Stimulated activated naive CD8-positive, alpha-beta T cell treated with anti-CD3 and anti-CD28 coated beads, Interleukin-15, Interleukin-2, amounts not matched to agents 100 ng/mL and 50 ng/mL, for 24 hours (primary cell): ENCODE measurements around the gene STK11IP.

Experiments
- H3K27ac Mint-ChIP-seq: one replicate; pipeline ENCODE4 v1.8.0; 2021; ENCODE audit warnings: mild to moderate bottlenecking, mixed read lengths
- H3K27me3 Mint-ChIP-seq: one replicate; pipeline ENCODE4 v1.8.0; 2021; ENCODE audit warnings: mixed read lengths
- H3K36me3 Mint-ChIP-seq: one replicate; pipeline ENCODE4 v1.8.0; 2021; ENCODE audit warnings: low read depth, mixed read lengths
- H3K4me1 Mint-ChIP-seq: one replicate; pipeline ENCODE4 v1.8.0; 2021; ENCODE audit warnings: low read depth, mixed read lengths
- H3K4me3 Mint-ChIP-seq: one replicate; pipeline ENCODE4 v1.8.0; 2021; ENCODE audit warnings: mild to moderate bottlenecking, mixed read lengths
- H3K9me3 Mint-ChIP-seq: one replicate; pipeline ENCODE4 v1.8.0; 2021; ENCODE audit warnings: mixed read lengths

Gene STK11IP

GRCh38 chr2:219637842-219638185, 40.2 kb downstream of the STK11IP start:
- H3K36me3 Mint-ChIP-seq, result no peaks in the 10 kb centered on the region
- H3K9me3 Mint-ChIP-seq, result no peaks in the 10 kb centered on the region
- peaks cover 11% of the 10 kb centered on the region for H3K4me1 Mint-ChIP-seq
- H3K4me3 Mint-ChIP-seq, result no peak overlapping the region
- peaks cover 7% of the 10 kb centered on the region for H3K27me3 Mint-ChIP-seq
- H3K27ac Mint-ChIP-seq, result no peak overlapping the region

GRCh38 chr2:219638217-219638947, 40.7 kb downstream of the STK11IP start:
- no peaks in the 10 kb centered on the region for H3K9me3 Mint-ChIP-seq
- H3K36me3 Mint-ChIP-seq, result no peaks in the 10 kb centered on the region
- peaks cover 7% of the 10 kb centered on the region for H3K27me3 Mint-ChIP-seq
- H3K4me1 Mint-ChIP-seq, result peaks cover 12% of the 10 kb centered on the region
- no peak overlapping the region for H3K27ac Mint-ChIP-seq
- H3K4me3 Mint-ChIP-seq, result no peak overlapping the region

GRCh38 chr2:219638948-219639755, 41.5 kb downstream of the STK11IP start:
- Mint-ChIP-seq H3K4me1 (peaks cover 12% of the 10 kb centered on the region), H3K4me3 (no peak overlapping the region), H3K9me3 (no peaks in the 10 kb centered on the region), H3K27me3 (peaks cover 10% of the 10 kb centered on the region), H3K27ac (no peak overlapping the region), H3K36me3 (no peaks in the 10 kb centered on the region)

- no peaks in the 10 kb centered on the region for H3K36me3 Mint-ChIP-seq
- H3K4me1 Mint-ChIP-seq, result peaks cover 12% of the 10 kb centered on the region
- H3K27me3 Mint-ChIP-seq, result peaks cover 21% of the 10 kb centered on the region
- no peak overlapping the region for H3K4me3 Mint-ChIP-seq
- H3K27ac Mint-ChIP-seq, result no peak overlapping the region
- H3K9me3 Mint-ChIP-seq, result no peaks in the 10 kb centered on the region
Observed at GRCh38 chr2:219641390-219642068, 43.9 kb downstream of the STK11IP start.

GRCh38 chr2:219642069-219642454, 44.4 kb downstream of the STK11IP start:
- H3K4me1 Mint-ChIP-seq, result peaks cover 12% of the 10 kb centered on the region
- H3K36me3 Mint-ChIP-seq, result no peaks in the 10 kb centered on the region
- no peaks in the 10 kb centered on the region for H3K9me3 Mint-ChIP-seq
- no peak overlapping the region for H3K27ac Mint-ChIP-seq
- H3K4me3 Mint-ChIP-seq, result no peak overlapping the region
- peaks cover 20% of the 10 kb centered on the region for H3K27me3 Mint-ChIP-seq

GRCh38 chr2:219642465-219643083, 44.9 kb downstream of the STK11IP start:
- Mint-ChIP-seq H3K4me3 (no peak overlapping the region), H3K36me3 (no peaks in the 10 kb centered on the region), H3K27me3 (peaks cover 22% of the 10 kb centered on the region), H3K27ac (no peak overlapping the region), H3K4me1 (peaks cover 12% of the 10 kb centered on the region), H3K9me3 (no peaks in the 10 kb centered on the region)

GRCh38 chr2:219643084-219643473, 45.4 kb downstream of the STK11IP start:
- Mint-ChIP-seq H3K4me3 (no peak overlapping the region), H3K9me3 (no peaks in the 10 kb centered on the region), H3K4me1 (peaks cover 12% of the 10 kb centered on the region), H3K27me3 (peaks cover 25% of the 10 kb centered on the region), H3K27ac (no peak overlapping the region), H3K36me3 (no peaks in the 10 kb centered on the region)

- no peaks in the 10 kb centered on the region for H3K36me3 Mint-ChIP-seq
- no peaks in the 10 kb centered on the region for H3K9me3 Mint-ChIP-seq
- peaks cover 12% of the 10 kb centered on the region for H3K4me1 Mint-ChIP-seq
- peaks cover 33% of the 10 kb centered on the region for H3K27me3 Mint-ChIP-seq
- no peak overlapping the region for H3K27ac Mint-ChIP-seq
- no peak overlapping the region for H3K4me3 Mint-ChIP-seq
Observed at GRCh38 chr2:219643788-219644398, 46.2 kb downstream of the STK11IP start.

- no peaks in the 10 kb centered on the region for H3K9me3 Mint-ChIP-seq
- H3K27me3 Mint-ChIP-seq, result peaks cover 36% of the 10 kb centered on the region
- no peaks in the 10 kb centered on the region for H3K36me3 Mint-ChIP-seq
- H3K4me3 Mint-ChIP-seq, result no peak overlapping the region
- no peak overlapping the region for H3K27ac Mint-ChIP-seq
- H3K4me1 Mint-ChIP-seq, result peaks cover 12% of the 10 kb centered on the region
Observed at GRCh38 chr2:219644801-219645480, 47.3 kb downstream of the STK11IP start.

GRCh38 chr2:219645631-219646527, 48.2 kb downstream of the STK11IP start:
- Mint-ChIP-seq H3K27me3 (peaks cover 36% of the 10 kb centered on the region), H3K9me3 (no peaks in the 10 kb centered on the region), H3K4me1 (peaks cover 12% of the 10 kb centered on the region), H3K36me3 (no peaks in the 10 kb centered on the region), H3K27ac (no peak overlapping the region), H3K4me3 (no peak overlapping the region)

GRCh38 chr2:219648176-219648575, 50.5 kb downstream of the STK11IP start:
- Mint-ChIP-seq H3K4me3 (no peak overlapping the region), H3K27ac (no peak overlapping the region), H3K9me3 (peaks cover 3% of the 10 kb centered on the region), H3K4me1 (no peaks in the 10 kb centered on the region), H3K36me3 (no peaks in the 10 kb centered on the region), H3K27me3 (peaks cover 47% of the 10 kb centered on the region)

GRCh38 chr2:219648963-219649362, 51.3 kb downstream of the STK11IP start:
- Mint-ChIP-seq H3K27me3 (peaks cover 52% of the 10 kb centered on the region), H3K27ac (no peak overlapping the region), H3K9me3 (peaks cover 3% of the 10 kb centered on the region), H3K4me3 (no peak overlapping the region), H3K36me3 (no peaks in the 10 kb centered on the region), H3K4me1 (no peaks in the 10 kb centered on the region)

- no peaks in the 10 kb centered on the region for H3K36me3 Mint-ChIP-seq
- no peaks in the 10 kb centered on the region for H3K4me1 Mint-ChIP-seq
- no peak overlapping the region for H3K27ac Mint-ChIP-seq
- H3K9me3 Mint-ChIP-seq, result peaks cover 3% of the 10 kb centered on the region
- H3K4me3 Mint-ChIP-seq, result no peak overlapping the region
- peaks cover 57% of the 10 kb centered on the region for H3K27me3 Mint-ChIP-seq
Observed at GRCh38 chr2:219650426-219651248, 53.0 kb downstream of the STK11IP start.
